ENCODE data around the gene ANTXR1.

DNA sequence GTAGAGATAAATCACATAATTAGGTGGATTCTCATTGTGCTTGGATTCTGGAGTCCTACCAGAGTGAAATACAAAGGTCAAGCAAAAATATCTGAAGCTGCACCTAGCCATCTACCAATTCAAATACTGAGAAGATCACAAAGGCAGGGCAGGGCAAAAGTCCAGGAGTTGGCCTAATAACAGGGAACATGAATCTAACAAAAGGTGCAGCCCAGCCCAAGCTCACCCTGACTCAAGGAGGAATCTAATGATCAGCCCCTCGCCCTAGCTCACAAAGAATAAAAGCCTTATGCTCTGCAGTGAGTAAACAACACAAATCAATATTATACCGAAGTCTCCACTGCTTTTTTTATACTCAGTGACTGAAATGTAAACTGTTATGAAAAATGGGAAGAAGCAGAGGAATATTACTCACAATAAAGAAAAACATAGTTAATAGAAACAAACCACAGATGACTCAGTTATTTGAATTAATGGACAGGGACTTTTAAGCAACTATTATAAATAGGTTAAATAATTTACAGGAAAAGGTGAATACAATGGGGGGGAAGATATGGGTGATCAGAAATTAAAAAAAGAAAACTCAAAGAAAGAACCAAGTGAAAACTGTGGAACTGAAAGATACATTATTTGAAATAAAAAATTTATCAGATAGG, 49.5 kb downstream of the ANTXR1 start:
- TF ChIP-seq, protein P1, sequence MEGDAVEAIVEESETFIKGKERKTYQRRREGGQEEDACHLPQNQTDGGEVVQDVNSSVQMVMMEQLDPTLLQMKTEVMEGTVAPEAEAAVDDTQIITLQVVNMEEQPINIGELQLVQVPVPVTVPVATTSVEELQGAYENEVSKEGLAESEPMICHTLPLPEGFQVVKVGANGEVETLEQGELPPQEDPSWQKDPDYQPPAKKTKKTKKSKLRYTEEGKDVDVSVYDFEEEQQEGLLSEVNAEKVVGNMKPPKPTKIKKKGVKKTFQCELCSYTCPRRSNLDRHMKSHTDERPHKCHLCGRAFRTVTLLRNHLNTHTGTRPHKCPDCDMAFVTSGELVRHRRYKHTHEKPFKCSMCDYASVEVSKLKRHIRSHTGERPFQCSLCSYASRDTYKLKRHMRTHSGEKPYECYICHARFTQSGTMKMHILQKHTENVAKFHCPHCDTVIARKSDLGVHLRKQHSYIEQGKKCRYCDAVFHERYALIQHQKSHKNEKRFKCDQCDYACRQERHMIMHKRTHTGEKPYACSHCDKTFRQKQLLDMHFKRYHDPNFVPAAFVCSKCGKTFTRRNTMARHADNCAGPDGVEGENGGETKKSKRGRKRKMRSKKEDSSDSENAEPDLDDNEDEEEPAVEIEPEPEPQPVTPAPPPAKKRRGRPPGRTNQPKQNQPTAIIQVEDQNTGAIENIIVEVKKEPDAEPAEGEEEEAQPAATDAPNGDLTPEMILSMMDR (conservative IDR thresholded peaks at IDR 0.05; ENCODE audit: low read length) = no peak
- TF ChIP-seq EZH2phosphoT487 (IDR thresholded peaks at IDR 0.05; ENCODE audit: borderline replicate concordance) = no peak
